Astrocyte (in vitro differentiated cells and primary cell): ENCODE data around the gene BIRC6.

Experiments used
- CTCF ChIP-seq: IDR thresholded peaks from 2 replicates; pipeline ENCODE4 v1.5.1; 2011; ENCODE audit warnings: low read depth, mild to moderate bottlenecking, inconsistent platforms, low read length, moderate library complexity; ENCODE audit not compliant: insufficient read depth
- EZH2 ChIP-seq: IDR thresholded peaks from 2 replicates; pipeline ENCODE4 v1.6.1; 2012; ENCODE audit warnings: mild to moderate bottlenecking, low read length, inconsistent platforms; ENCODE audit not compliant: insufficient read depth

GRCh38 chr2:32424739-32425138 is 67.9 kb downstream of the BIRC6 start:
- no peak for TF ChIP-seq CTCF
- no peak for TF ChIP-seq EZH2
